Measurements from ENCODE around the gene GLDC. TPM values are rescaled to one million over a fixed set of nuclear protein-coding genes. Genes with fewer than 3 reads are reported as not detected.

GLDC gene
- total and polyA plus RNA-seq, 12 donors, result 0.03 TPM; not detected in 11

DNA sequence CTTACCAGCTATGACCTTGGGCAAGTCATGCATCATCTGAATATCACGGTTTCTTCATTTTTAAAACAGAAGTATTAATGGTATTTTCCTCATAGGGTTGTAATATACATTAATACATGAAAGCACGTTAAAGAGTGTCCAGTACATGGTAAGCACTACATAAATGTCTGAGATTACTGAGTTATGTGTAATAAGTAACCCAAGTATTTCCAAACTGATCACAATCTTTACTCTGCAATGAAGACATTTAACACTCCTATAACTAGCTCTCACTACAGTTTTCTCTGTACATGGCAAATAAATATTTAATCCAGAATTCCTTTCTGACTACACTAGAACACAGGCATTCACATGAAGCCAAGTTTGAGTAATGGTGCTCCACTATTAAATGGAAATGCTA, 4.0 kb downstream of the GLDC start:
- WGBS, 2 donors, result 72 to 77% methylated on average over 2 of the region's 2 CpGs
- no peak overlapping the region for H3K4me3 ChIP-seq
- no peak overlapping the region for H3K27ac ChIP-seq
- no peaks in the 10 kb centered on the region for H3K36me3 ChIP-seq
- peaks cover 2 to 71% (median 60%) of the 10 kb centered on the region in 7 donors for H3K27me3 ChIP-seq
- TF ChIP-seq, protein P1, sequence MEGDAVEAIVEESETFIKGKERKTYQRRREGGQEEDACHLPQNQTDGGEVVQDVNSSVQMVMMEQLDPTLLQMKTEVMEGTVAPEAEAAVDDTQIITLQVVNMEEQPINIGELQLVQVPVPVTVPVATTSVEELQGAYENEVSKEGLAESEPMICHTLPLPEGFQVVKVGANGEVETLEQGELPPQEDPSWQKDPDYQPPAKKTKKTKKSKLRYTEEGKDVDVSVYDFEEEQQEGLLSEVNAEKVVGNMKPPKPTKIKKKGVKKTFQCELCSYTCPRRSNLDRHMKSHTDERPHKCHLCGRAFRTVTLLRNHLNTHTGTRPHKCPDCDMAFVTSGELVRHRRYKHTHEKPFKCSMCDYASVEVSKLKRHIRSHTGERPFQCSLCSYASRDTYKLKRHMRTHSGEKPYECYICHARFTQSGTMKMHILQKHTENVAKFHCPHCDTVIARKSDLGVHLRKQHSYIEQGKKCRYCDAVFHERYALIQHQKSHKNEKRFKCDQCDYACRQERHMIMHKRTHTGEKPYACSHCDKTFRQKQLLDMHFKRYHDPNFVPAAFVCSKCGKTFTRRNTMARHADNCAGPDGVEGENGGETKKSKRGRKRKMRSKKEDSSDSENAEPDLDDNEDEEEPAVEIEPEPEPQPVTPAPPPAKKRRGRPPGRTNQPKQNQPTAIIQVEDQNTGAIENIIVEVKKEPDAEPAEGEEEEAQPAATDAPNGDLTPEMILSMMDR (IDR thresholded peaks at IDR 0.05), result no peak
- DNase-seq, result no peak
- peaks cover 4 to 17% (median 16%) of the 10 kb centered on the region in 9 donors for H3K4me1 ChIP-seq
- no peaks in the 10 kb centered on the region for H3K9me3 ChIP-seq
- intact Hi-C loops (cut with DNase I), result no loop called here
- ATAC-seq, result no peak

DNA sequence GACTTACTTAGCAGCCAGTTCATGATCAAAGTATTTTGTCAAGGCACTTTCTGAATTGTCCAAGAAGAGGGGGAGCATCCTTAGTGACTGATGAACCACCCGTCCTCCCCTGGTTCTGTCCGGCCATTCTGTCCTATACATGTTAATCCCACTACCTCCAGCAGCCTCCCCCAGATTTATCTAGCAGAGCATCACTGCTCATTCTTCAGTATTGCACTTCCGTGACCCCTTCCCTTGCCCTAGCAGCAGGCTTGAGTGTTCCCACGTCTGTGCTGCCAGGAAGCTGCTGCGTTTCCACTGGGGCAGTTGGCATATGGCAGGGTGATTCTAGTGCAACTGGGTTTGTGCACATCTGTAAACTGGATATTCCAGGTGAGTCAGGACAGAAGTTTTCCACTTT, 4.5 kb downstream of the GLDC start:
- H3K36me3 ChIP-seq, result no peaks in the 10 kb centered on the region
- intact Hi-C loops (cut with DNase I), result no loop called here
- no peak for ATAC-seq
- TF ChIP-seq, protein P1 (IDR thresholded peaks at IDR 0.05), result no peak
- H3K4me1 ChIP-seq, result peaks cover 4 to 17% (median 16%) of the 10 kb centered on the region in 9 donors
- no peak overlapping the region for H3K4me3 ChIP-seq
- DNase-seq, result no peak
- WGBS, 2 donors, result 71% methylated on average over 5 of the region's 5 CpGs
- H3K27ac ChIP-seq, result no peak overlapping the region
- no peaks in the 10 kb centered on the region for H3K9me3 ChIP-seq
- H3K27me3 ChIP-seq, result peaks cover 0 to 66% (median 55%) of the 10 kb centered on the region in 7 donors

DNA sequence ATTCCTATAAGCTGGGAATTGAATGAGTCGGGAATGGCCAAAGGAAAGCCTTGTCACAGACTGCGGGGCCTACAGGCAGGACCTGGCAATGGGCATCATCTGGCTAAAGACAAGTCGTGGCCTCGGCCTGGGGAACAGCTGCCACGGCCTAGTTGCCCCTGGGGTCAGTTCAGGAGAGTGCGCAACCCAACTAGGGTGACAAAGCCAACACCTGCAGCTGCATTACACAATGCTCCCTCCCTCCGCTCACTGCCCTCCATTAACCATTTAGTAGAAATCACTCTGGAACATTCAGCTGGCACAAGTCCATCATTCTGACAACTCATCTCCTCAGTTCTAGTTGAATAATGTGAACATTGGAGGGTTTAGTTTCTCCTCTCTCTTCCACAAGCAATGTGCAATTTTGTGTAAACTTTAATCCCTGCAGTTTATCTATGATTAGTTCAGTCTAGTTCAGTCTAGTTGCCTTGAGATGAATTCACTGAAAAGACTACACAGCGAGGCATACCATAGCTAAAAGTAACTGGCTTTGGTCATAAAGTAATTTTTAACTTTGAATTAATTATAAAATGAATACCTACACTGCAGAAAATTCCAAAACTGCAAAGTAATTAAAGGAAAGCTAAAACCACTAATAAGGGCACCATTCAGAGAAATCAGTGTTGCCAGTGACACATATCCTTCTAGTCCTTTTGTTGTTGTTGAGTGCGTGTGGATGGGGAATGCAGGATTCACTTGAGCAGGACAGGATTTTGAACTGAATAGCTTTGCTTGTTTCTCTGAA, 5.1 kb downstream of the GLDC start:
- H3K4me1 ChIP-seq, result peaks cover 4 to 12% (median 10%) of the 10 kb centered on the region in 9 donors
- no peak for ATAC-seq
- TF ChIP-seq, protein P1 (IDR thresholded peaks at IDR 0.05), result no peak
- intact Hi-C loops (cut with DNase I), result no loop called here
- no peak overlapping the region for H3K27ac ChIP-seq
- H3K36me3 ChIP-seq, result no peaks in the 10 kb centered on the region
- no peaks in the 10 kb centered on the region for H3K9me3 ChIP-seq
- no peak overlapping the region for H3K4me3 ChIP-seq
- H3K27me3 ChIP-seq, result peaks cover 0 to 60% (median 49%) of the 10 kb centered on the region in 7 donors
- WGBS, 2 donors, result 70 to 91% methylated on average over 9 of the region's 9 CpGs
- no peak for DNase-seq

DNA sequence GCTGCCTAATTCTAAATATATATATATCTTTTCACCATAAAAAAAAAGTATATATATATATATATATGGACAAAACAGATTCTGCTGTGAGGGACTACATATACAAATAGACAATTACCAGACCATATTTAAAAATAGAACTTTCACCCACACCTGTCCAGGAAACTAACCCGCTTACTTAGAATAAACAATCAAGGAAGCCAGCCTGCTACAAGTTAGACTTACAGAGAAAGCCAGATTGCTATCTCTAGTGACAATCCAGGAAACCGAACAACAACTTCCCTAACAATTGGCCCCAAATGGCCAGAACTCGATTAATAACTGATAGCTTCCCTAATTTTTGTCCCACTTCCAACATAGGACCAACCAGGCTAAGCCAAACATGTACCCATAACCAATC, 5.9 kb downstream of the GLDC start:
- Histone ChIP-seq H3K4me1 (peaks cover 0 to 6% (median 4%) of the 10 kb centered on the region in 9 donors), H3K9me3 (no peaks in the 10 kb centered on the region), H3K27ac (no peak overlapping the region), H3K27me3 (peaks cover 0 to 55% (median 41%) of the 10 kb centered on the region in 7 donors), H3K36me3 (no peaks in the 10 kb centered on the region), H3K4me3 (no peak overlapping the region)
- TF ChIP-seq, protein P1 (IDR thresholded peaks at IDR 0.05), result no peak
- 71 to 72% methylated on average over 3 of the region's 3 CpGs for WGBS, 2 donors
- no peak for ATAC-seq
- DNase-seq, result no peak
- intact Hi-C loops (cut with DNase I), result no loop called here
